Measurements from ENCODE around the gene ADAMTS18.

DNA sequence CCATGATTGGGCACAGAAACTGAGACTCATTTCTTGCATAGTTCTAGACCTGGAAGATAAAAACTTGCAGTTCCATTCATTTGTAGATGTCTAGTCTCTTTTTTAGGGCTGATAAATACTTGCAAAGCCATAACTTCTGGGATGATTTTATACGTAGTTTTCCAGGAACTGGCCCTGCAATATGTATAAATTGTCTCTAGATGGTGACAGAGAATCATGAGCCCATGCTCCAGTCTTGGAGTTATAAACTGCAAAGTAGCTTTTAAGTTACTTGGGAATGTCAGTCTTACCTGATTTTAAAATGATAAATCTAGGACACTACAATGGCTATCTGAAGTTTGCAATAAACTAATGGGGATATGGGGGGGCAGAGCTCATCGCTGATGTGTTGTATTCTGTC lies 3.0 kb upstream of the ADAMTS18 start:
- TF ChIP-seq CTCF (IDR thresholded peaks at IDR 0.05) (no peak), POLR2A (IDR thresholded peaks at IDR 0.05) (no peak)

Measured in sigmoid colon (tissue), 3 donors.